GM06990 (cell line): Measurements from ENCODE around the gene PJA1.

Experiments used
- DNase-seq: peaks from one replicate; pipeline ENCODE4 v3.0.0-alpha.2; 2011; ENCODE audit not compliant: insufficient read length; ENCODE audit errors: extremely low read depth
- H3K27me3 ChIP-seq: replicated peaks from 2 replicates; pipeline ENCODE4 v1.6.0; 2011; ENCODE audit warnings: low read length; ENCODE audit not compliant: control insufficient read depth, insufficient read depth
- H3K36me3 ChIP-seq: 2 replicates; pipeline ENCODE4 v1.5.1; 2011; ENCODE audit warnings: low read length; ENCODE audit not compliant: control insufficient read depth, insufficient read depth
- H3K4me3 ChIP-seq: replicated peaks from 2 replicates; pipeline ENCODE4 v1.5.1; 2011; ENCODE audit warnings: low read depth, mild to moderate bottlenecking, control low read depth, low read length
- TF ChIP-seq, protein P1 (sequence below): IDR thresholded peaks from 2 replicates; pipeline ENCODE4 v1.5.1; 2011; ENCODE audit warnings: low read length, control low read depth, mild to moderate bottlenecking, inconsistent platforms; ENCODE audit not compliant: insufficient read depth, poor library complexity, severe bottlenecking

The PJA1 gene

DNA sequence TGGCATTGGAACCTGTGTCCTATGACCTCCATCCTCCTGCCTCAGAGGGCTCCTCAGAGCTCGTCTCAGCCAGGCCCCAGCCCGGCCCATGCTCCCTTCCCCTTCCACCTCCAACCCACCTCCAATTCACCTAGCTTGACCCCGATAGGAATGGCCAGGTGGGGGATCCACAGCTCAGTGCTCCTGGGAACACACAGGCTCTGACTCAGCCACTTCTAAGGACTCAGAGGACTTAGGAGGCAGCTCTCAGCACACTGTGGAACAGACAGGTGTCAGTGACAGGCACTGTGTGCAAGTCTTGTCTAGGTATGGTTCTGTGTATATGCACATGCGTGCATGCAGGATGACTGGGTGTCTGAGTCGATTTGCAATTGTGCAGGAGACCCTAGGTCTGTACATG, 44.8 kb downstream of the PJA1 start:
- no peaks in the 10 kb centered on the region; the same call in 1 of the 2 replicates for H3K27me3 ChIP-seq
- DNase-seq, result no peak
- H3K4me3 ChIP-seq, result no peak overlapping the region
- TF ChIP-seq, protein P1, sequence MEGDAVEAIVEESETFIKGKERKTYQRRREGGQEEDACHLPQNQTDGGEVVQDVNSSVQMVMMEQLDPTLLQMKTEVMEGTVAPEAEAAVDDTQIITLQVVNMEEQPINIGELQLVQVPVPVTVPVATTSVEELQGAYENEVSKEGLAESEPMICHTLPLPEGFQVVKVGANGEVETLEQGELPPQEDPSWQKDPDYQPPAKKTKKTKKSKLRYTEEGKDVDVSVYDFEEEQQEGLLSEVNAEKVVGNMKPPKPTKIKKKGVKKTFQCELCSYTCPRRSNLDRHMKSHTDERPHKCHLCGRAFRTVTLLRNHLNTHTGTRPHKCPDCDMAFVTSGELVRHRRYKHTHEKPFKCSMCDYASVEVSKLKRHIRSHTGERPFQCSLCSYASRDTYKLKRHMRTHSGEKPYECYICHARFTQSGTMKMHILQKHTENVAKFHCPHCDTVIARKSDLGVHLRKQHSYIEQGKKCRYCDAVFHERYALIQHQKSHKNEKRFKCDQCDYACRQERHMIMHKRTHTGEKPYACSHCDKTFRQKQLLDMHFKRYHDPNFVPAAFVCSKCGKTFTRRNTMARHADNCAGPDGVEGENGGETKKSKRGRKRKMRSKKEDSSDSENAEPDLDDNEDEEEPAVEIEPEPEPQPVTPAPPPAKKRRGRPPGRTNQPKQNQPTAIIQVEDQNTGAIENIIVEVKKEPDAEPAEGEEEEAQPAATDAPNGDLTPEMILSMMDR, result no peak
- H3K36me3 ChIP-seq, result no peaks in the 10 kb centered on the region

GRCh38 chrX:69119122-69119521, 46.1 kb downstream of the PJA1 start:
- H3K27me3 ChIP-seq, result no peaks in the 10 kb centered on the region; the same call in 1 of the 2 replicates
- TF ChIP-seq, protein P1, result no peak
- no peaks in the 10 kb centered on the region for H3K36me3 ChIP-seq
- H3K4me3 ChIP-seq, result no peak overlapping the region
- no peak for DNase-seq

GRCh38 chrX:69117876-69118526, 47.3 kb downstream of the PJA1 start:
- TF ChIP-seq, protein P1, result no peak
- DNase-seq, result no peak
- Histone ChIP-seq H3K4me3 (no peak overlapping the region), H3K27me3 (no peaks in the 10 kb centered on the region), H3K36me3 (no peaks in the 10 kb centered on the region)

DNA sequence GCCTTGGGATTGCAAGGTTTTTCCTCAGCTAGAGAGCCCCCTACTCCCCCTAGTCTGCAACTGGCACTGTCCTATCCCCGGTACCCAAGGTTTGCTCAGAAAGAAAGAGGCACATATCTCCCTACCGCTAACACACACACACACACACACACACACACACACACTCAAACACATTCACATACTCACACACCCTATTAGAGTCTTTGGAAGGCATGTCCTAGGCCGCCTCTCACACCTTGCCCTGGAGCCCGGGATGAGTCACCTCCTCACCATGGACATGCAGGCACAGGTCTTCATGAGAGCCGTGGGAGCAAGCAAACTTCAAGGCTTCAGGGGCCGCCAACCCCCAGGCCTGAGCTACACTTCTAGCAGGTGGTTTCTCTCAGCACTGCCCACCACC, 49.2 kb downstream of the PJA1 start:
- Histone ChIP-seq H3K4me3 (no peak overlapping the region), H3K27me3 (no peaks in the 10 kb centered on the region), H3K36me3 (no peaks in the 10 kb centered on the region)
- no peak for DNase-seq
- TF ChIP-seq, protein P1, result no peak

DNA sequence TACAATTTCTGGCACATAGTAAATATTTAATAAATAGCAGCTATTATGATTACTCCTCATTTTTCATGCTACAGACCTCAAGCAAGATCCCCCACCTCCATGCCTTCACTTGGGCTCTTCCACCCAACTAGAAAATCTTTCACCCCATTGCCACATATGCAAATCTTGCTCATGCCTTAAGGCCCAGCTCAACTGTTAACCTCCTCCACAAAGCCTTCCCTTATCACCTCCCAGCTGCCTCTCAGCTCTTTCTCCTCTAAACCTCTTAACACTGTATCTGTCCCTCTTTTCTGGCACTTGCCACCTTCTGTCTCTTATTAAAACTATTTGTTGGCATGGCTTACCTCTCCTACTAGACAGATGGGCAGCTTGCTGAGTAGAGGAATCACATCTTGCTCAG, 51.5 kb downstream of the PJA1 start:
- no peak overlapping the region for H3K4me3 ChIP-seq
- no peaks in the 10 kb centered on the region for H3K36me3 ChIP-seq
- no peaks in the 10 kb centered on the region for H3K27me3 ChIP-seq
- TF ChIP-seq, protein P1, result no peak
- no peak for DNase-seq
